HEK293T (cell line): ENCODE results near the gene EPHA2.

Experiments used
- BHLHE40 ChIP-seq: fragments of 450-650 bp; IDR thresholded peaks from 2 replicates; pipeline ENCODE4 v1.6.1; 2016; ENCODE audit warnings: mild to moderate bottlenecking, moderate library complexity, borderline replicate concordance
- CTBP1 ChIP-seq: fragments of 450-650 bp; IDR thresholded peaks from 2 replicates; pipeline ENCODE4 v1.6.1; 2016; ENCODE audit warnings: borderline replicate concordance
- ELF4 ChIP-seq: fragments of 450-650 bp; IDR thresholded peaks from 2 replicates; pipeline ENCODE4 v1.6.1; 2017; ENCODE audit warnings: antibody characterized with exemption
- FOXA1 ChIP-seq: fragments of 450-650 bp; IDR thresholded peaks from 2 replicates; pipeline ENCODE4 v1.6.1; 2016; ENCODE audit warnings: mild to moderate bottlenecking
- FOXM1 ChIP-seq: fragments of 450-650 bp; IDR thresholded peaks from 2 replicates; pipeline ENCODE4 v1.6.1; 2017; ENCODE audit warnings: mild to moderate bottlenecking, borderline replicate concordance
- HDGF ChIP-seq: fragments of 450-650 bp; IDR thresholded peaks from 2 replicates; pipeline ENCODE4 v1.6.1; 2017; ENCODE audit warnings: antibody characterized with exemption, borderline replicate concordance
- LEF1 ChIP-seq: fragments of 450-650 bp; IDR thresholded peaks from 2 replicates; pipeline ENCODE4 v1.6.1; 2017; ENCODE audit warnings: mild to moderate bottlenecking, borderline replicate concordance
- NFRKB ChIP-seq: fragments of 450-650 bp; IDR thresholded peaks from 2 replicates; pipeline ENCODE4 v1.6.1; 2016; ENCODE audit warnings: mild to moderate bottlenecking, moderate library complexity
- PKNOX1 ChIP-seq: fragments of 450-650 bp; IDR thresholded peaks from 2 replicates; pipeline ENCODE4 v1.6.1; 2016
- SP1 ChIP-seq: fragments of 450-650 bp; IDR thresholded peaks from 2 replicates; pipeline ENCODE4 v1.6.1; 2017
- SUZ12 ChIP-seq: fragments of 450-650 bp; IDR thresholded peaks from 2 replicates; pipeline ENCODE4 v1.6.1; 2016; ENCODE audit warnings: mild to moderate bottlenecking
- TARDBP ChIP-seq: fragments of 450-650 bp; IDR thresholded peaks from 2 replicates; pipeline ENCODE4 v1.6.1; 2016
- ZNF384 ChIP-seq: fragments of 450-650 bp; IDR thresholded peaks from 2 replicates; pipeline ENCODE4 v1.6.1; 2016

GRCh38 chr1:16109571-16109970 lies 46.3 kb downstream of the EPHA2 start:
- TF ChIP-seq SP1 (no peak), FOXA1 (no peak), TARDBP (no peak), ZNF384 (no peak), SUZ12 (no peak), BHLHE40 (no peak), FOXM1 (no peak), NFRKB (no peak), HDGF (no peak), ELF4 (no peak), CTBP1 (no peak), LEF1 (no peak), PKNOX1 (no peak)
